ENCODE data around the gene BACH2. TPM values are rescaled to one million over a fixed set of nuclear protein-coding genes. Genes with fewer than 3 reads are reported as not detected.
"Not testable (repeated sequence)": the region's sequence is repeated elsewhere in the genome, so short reads cannot be mapped to it uniquely, and the experiment has no call there.

BACH2 gene
- total and polyA plus RNA-seq, 9 of the 15 experiments (the other 6 are each of a cell fraction or from before 2014, with no cell fraction given) = 0.06 to 3.1 (median 0.59) TPM

GRCh38 chr6:89971338-89972024, 325.2 kb downstream of the BACH2 start:
- H3K79me2 ChIP-seq (ENCODE audit: control insufficient read depth, insufficient read depth, low read length); H2AFZ ChIP-seq (ENCODE audit: low read depth, low read length); H3K27ac ChIP-seq (ENCODE audit: extremely low read depth, low read depth, low read length); H3K4me2 ChIP-seq (ENCODE audit: insufficient read depth, low read length); H3K4me3 ChIP-seq; in situ Hi-C loops (cut with MboI); ATAC-seq; H3K4me1 ChIP-seq (replicated peaks in 1 of 2; ENCODE audit: control insufficient read depth in 2 of 2, insufficient read depth in 2 of 2, low read length in 2 of 2); H3K36me3 ChIP-seq (ENCODE audit: control insufficient read depth, insufficient read depth, low read length); BruUV-seq (replicated peaks); FAIRE-seq; H3K9ac ChIP-seq (ENCODE audit: insufficient read depth in 1 of 2, low read depth in 2 of 2, low read length in 2 of 2); H4K20me1 ChIP-seq (replicated peaks; ENCODE audit: control insufficient read depth, insufficient read depth, low read length); DNase-seq (ENCODE audit: extremely low read depth in 1 of 4, low spot score in 3 of 4); H3K9me1 ChIP-seq (ENCODE audit: control insufficient read depth, insufficient read depth, low read length); H3K9me3 ChIP-seq (replicated peaks; ENCODE audit: control insufficient read depth, insufficient read depth, low read depth, low read length): not testable (repeated sequence)
- intact Hi-C loops (cut with micrococcal nuclease) = loop anchor here (2.0 kb wide), 1 partner anchor 313 kb away; no protein-coding TSS in a partner anchor
- ChIA-PET POLR2A (interaction anchor here (0.5 to 0.9 kb wide), 3 partner anchors 15 to 515 kb away, joined by 3 read pairs; no protein-coding TSS in a partner anchor), CTCF (ENCODE audit: low intra/inter-chr PET ratio) (interaction anchor here (0.9 to 1.3 kb wide), 4 partner anchors 208 to 508 kb away, joined by 3 to 5 read pairs (median 4); no protein-coding TSS in a partner anchor)
- H3K27me3 ChIP-seq (ENCODE audit: control insufficient read depth in 2 of 2, insufficient read depth in 2 of 2, low read length in 2 of 2) = peaks cover 0 to 17% of the 10 kb centered on the region in 2 experiments; a peak in 1 of 5 replicates
- WGBS (ENCODE audit: insufficient coverage, low coverage, missing lambda C conversion rate) = 20% methylated on average over 9 of the region's 9 CpGs
- peak; percentile 31 for TF ChIP-seq PRDM10 (IDR thresholded peaks at IDR 0.05; ENCODE audit: partially characterized antibody)
- TF ChIP-seq EGR1 (conservative IDR thresholded peaks at IDR 0.05) = peak; percentile 48

Data from K562 (cell line).